Mesenchymal stem cell (in vitro differentiated cells and primary cell): ENCODE measurements around the gene RXFP1. TPM values are rescaled to one million over a fixed set of nuclear protein-coding genes. Genes with fewer than 3 reads are reported as not detected.
A peak's percentile ranks its signal among the peaks of the same experiment; 100 is the strongest.

ENCODE experiments used
- DNase-seq: peaks from one replicate; pipeline ENCODE4 v3.0.0-alpha.2; 2013
- H2AFZ ChIP-seq: one replicate; pipeline ENCODE4 v1.6.1; 2013; ENCODE audit warnings: low read depth, mild to moderate bottlenecking, control low read depth, inconsistent platforms, low read length, moderate library complexity
- H2AK5ac ChIP-seq: 2 replicates; pipeline ENCODE4 v1.6.1; 2013; ENCODE audit warnings: low read length, moderate library complexity, mild to moderate bottlenecking, inconsistent platforms; ENCODE audit not compliant: severe bottlenecking
- H2BK120ac ChIP-seq: one replicate; pipeline ENCODE4 v1.6.1; 2013; ENCODE audit warnings: low read depth, mild to moderate bottlenecking, inconsistent platforms, low read length, moderate library complexity
- H2BK12ac ChIP-seq, 2 experiments: one replicate each; pipeline ENCODE4 v1.6.1; 2013; ENCODE audit warnings: inconsistent platforms in 2 of 2, low read length in 2 of 2, mild to moderate bottlenecking in 2 of 2, moderate library complexity in 2 of 2, control low read depth in 1 of 2
- H2BK15ac ChIP-seq: one replicate; pipeline ENCODE4 v1.6.1; 2013; ENCODE audit warnings: mild to moderate bottlenecking, low read depth, inconsistent platforms; ENCODE audit not compliant: poor library complexity, severe bottlenecking
- H2BK5ac ChIP-seq: 2 replicates; pipeline ENCODE4 v1.6.1; 2013; ENCODE audit warnings: low read depth, mild to moderate bottlenecking, low read length, control low read depth, inconsistent platforms; ENCODE audit not compliant: poor library complexity, severe bottlenecking
- H3K14ac ChIP-seq, 2 experiments: one replicate each; pipeline ENCODE4 v1.6.1; 2013; ENCODE audit warnings: inconsistent platforms in 2 of 2, low read length in 2 of 2, control low read depth in 1 of 2, mild to moderate bottlenecking in 1 of 2, moderate library complexity in 1 of 2
- H3K18ac ChIP-seq, 2 experiments: one replicate each; pipeline ENCODE4 v1.6.1; 2013; ENCODE audit warnings: inconsistent platforms in 2 of 2, low read length in 2 of 2, control low read depth in 1 of 2, low read depth in 1 of 2, mild to moderate bottlenecking in 1 of 2
- H3K23ac ChIP-seq, 2 experiments: one replicate each; pipeline ENCODE4 v1.6.1; 2013; ENCODE audit warnings: inconsistent platforms in 2 of 2, low read length in 2 of 2, mild to moderate bottlenecking in 2 of 2, moderate library complexity in 2 of 2, control low read depth in 1 of 2
- H3K27ac ChIP-seq: 2 replicates; pipeline ENCODE4 v1.5.1; 2013; ENCODE audit warnings: mild to moderate bottlenecking, moderate library complexity, low read length, control low read depth, inconsistent platforms; ENCODE audit not compliant: poor library complexity, severe bottlenecking
- H3K27me3 ChIP-seq, 2 experiments: 2 replicates each; pipeline versions ENCODE4 v1.6.1 to v1.7.0; 2013; ENCODE audit warnings: low read length in 2 of 2, mild to moderate bottlenecking in 2 of 2, moderate library complexity in 2 of 2, control low read depth in 1 of 2, inconsistent platforms in 1 of 2; ENCODE audit not compliant: control insufficient read depth in 1 of 2, insufficient read depth in 1 of 2
- H3K36me3 ChIP-seq, 2 experiments: 2 replicates each; pipeline versions ENCODE4 v1.6.1 to v1.7.0; 2013; ENCODE audit warnings: low read length in 2 of 2, control low read depth in 1 of 2, inconsistent platforms in 1 of 2, low read depth in 1 of 2, mild to moderate bottlenecking in 1 of 2; ENCODE audit not compliant: insufficient read depth in 2 of 2, control insufficient read depth in 1 of 2
- H3K4ac ChIP-seq, 2 experiments: one replicate each; pipeline ENCODE4 v1.6.1; 2013; ENCODE audit warnings: inconsistent platforms in 2 of 2, low read length in 2 of 2, mild to moderate bottlenecking in 2 of 2, moderate library complexity in 2 of 2, control low read depth in 1 of 2, low read depth in 1 of 2
- H3K4me1 ChIP-seq: 2 replicates; pipeline ENCODE4 v1.6.1; 2013; ENCODE audit warnings: low read depth, low read length, control low read depth; ENCODE audit not compliant: control insufficient read depth, insufficient read depth
- H3K4me2 ChIP-seq: 2 replicates; pipeline ENCODE4 v1.6.1; 2013; ENCODE audit warnings: low read length, mild to moderate bottlenecking, inconsistent platforms; ENCODE audit not compliant: poor library complexity, severe bottlenecking
- H3K4me3 ChIP-seq, 2 experiments: 2 replicates each; pipeline versions ENCODE4 v1.5.1 to v1.7.0; 2013; ENCODE audit warnings: low read length in 2 of 2, mild to moderate bottlenecking in 2 of 2, control low read depth in 1 of 2, low read depth in 1 of 2; ENCODE audit not compliant: insufficient read depth in 1 of 2
- H3K79me1 ChIP-seq: replicated peaks from 2 replicates; pipeline ENCODE4 v1.6.1; 2013; ENCODE audit warnings: mild to moderate bottlenecking, control low read depth, low read length, inconsistent platforms; ENCODE audit not compliant: poor library complexity, severe bottlenecking
- H3K9ac ChIP-seq: 2 replicates; pipeline ENCODE4 v1.7.0; 2013; ENCODE audit warnings: mild to moderate bottlenecking, low read length, moderate library complexity
- H3K9me3 ChIP-seq: 2 replicates; pipeline ENCODE4 v1.7.0; 2013; ENCODE audit warnings: mild to moderate bottlenecking, low read length; ENCODE audit not compliant: control insufficient read depth
- H4K8ac ChIP-seq: one replicate; pipeline ENCODE4 v1.6.1; 2013; ENCODE audit warnings: inconsistent platforms, mild to moderate bottlenecking, low read length, moderate library complexity
- H4K91ac ChIP-seq: one replicate; pipeline ENCODE4 v1.6.1; 2013; ENCODE audit warnings: mild to moderate bottlenecking, low read length, inconsistent platforms
- WGBS: methylation state at CpG from one replicate; pipeline ENCODE4 v1.1.7; 2013; ENCODE audit warnings: mixed read lengths; 5-methylcytosine and 5-hydroxymethylcytosine counted together
- small RNA-seq: library from polyadenylated mRNA; stranded (forward); fragments of <200 nt; extraction: miRNeasy Mini kit (QIAGEN cat#:217004); gene quantifications from one replicate; pipeline ENCODE3, GENCODE V24; 2013; ENCODE audit warnings: low read depth

RXFP1 gene

DNA sequence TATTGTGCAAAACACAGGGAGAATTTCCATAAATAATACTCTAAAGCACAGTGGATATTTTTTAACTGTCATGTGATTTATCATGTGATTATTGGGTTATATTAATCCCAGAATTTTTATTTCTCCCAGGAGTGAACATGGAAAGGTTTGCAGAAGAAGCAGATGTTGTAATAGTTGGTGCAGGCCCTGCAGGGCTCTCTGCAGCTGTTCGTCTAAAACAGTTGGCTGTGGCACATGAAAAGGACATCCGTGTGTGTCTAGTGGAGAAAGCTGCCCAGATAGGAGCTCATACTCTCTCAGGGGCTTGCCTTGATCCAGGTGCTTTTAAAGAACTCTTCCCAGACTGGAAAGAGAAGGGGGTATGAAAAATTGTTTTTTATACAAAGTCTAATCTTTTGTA lies 160.4 kb downstream of the RXFP1 start:
- Histone ChIP-seq H2AFZ (no peak overlapping the region), H3K4me3 (no peak overlapping the region), H3K36me3 (peaks cover 0 to 34% of the 10 kb centered on the region in 2 experiments), H4K8ac (no peak overlapping the region), H3K4ac (no peak overlapping the region), H3K14ac (no peak overlapping the region), H3K9ac (peak overlapping the region; percentile 1), H2BK120ac (no peak overlapping the region), H3K18ac (no peak overlapping the region), H3K27ac (no peak overlapping the region), H3K9me3 (no peaks in the 10 kb centered on the region), H3K27me3 (no peaks in the 10 kb centered on the region), H3K4me1 (no peaks in the 10 kb centered on the region), H2BK5ac (no peak overlapping the region), H2BK15ac (no peak overlapping the region), H3K79me1 (peaks cover 9% of the 10 kb centered on the region), H2BK12ac (no peak overlapping the region), H3K4me2 (no peak overlapping the region), H2AK5ac (no peak overlapping the region), H4K91ac (no peak overlapping the region), H3K23ac (no peak overlapping the region)
- WGBS = 89% methylated on average over 2 of the region's 2 CpGs
- DNase-seq = no peak

DNA sequence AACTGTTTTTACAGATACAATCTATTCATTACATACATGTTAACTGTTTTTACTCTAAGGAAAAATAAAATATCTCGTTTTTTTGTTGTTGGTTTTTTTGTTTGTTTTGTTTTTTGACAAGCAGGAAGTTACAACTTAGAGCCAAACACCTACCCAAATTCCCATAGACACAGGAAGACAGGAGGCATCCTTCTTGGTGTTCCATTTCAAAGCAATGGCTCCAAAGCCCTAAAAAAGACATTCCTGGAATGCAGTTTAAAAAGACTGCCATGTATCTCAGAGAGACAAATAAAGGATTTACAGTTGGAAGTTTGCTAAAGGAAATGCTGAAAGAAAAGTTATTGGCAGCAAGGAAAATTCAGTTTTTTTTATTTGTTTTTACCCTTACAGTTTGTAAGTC lies 167.1 kb downstream of the RXFP1 start:
- WGBS = no CpG with 5 or more reads among the region's 1 CpG
- H3K9me3 ChIP-seq = no peaks in the 10 kb centered on the region
- no peak for DNase-seq

More for the DNA sequence above, 167.1 kb downstream of the RXFP1 start:
- no peak overlapping the region for H3K27ac ChIP-seq
- no peak overlapping the region for H3K4me2 ChIP-seq
- no peaks in the 10 kb centered on the region for H3K27me3 ChIP-seq
- H2BK15ac ChIP-seq = no peak overlapping the region
- H4K91ac ChIP-seq = no peak overlapping the region
- no peak overlapping the region for H3K23ac ChIP-seq
- H3K4me3 ChIP-seq = no peak overlapping the region
- no peak overlapping the region for H3K14ac ChIP-seq
- no peak overlapping the region for H2BK12ac ChIP-seq
- H4K8ac ChIP-seq = no peak overlapping the region
- no peak overlapping the region for H3K9ac ChIP-seq
- H3K4ac ChIP-seq = no peak overlapping the region
- no peak overlapping the region for H2AK5ac ChIP-seq
- no peaks in the 10 kb centered on the region for H3K4me1 ChIP-seq
- no peaks in the 10 kb centered on the region for H3K79me1 ChIP-seq
- H3K18ac ChIP-seq = no peak overlapping the region
- H3K36me3 ChIP-seq = peaks cover 0 to 55% of the 10 kb centered on the region in 2 experiments
- H2BK120ac ChIP-seq = no peak overlapping the region
- no peak overlapping the region for H2BK5ac ChIP-seq
- H2AFZ ChIP-seq = no peak overlapping the region

Small RNA genes lying within 50 kb of the gene (small RNA-seq; reads per million reads assigned to genes)
- gene RF00012 = not detected
